HG02610 (cell line): ENCODE results near the gene MEIOB.
"Not testable (repeated sequence)": the region's sequence is repeated elsewhere in the genome, so short reads cannot be mapped to it uniquely, and the experiment has no call there.

ENCODE experiments used
- ATAC-seq: cut with Tn5 transposase; IDR thresholded peaks from one replicate; pipeline ENCODE4 v1.9.1; 2021; ENCODE audit warnings: mild to moderate bottlenecking, moderate library complexity; ENCODE audit not compliant: unreplicated experiment

MEIOB gene

DNA sequence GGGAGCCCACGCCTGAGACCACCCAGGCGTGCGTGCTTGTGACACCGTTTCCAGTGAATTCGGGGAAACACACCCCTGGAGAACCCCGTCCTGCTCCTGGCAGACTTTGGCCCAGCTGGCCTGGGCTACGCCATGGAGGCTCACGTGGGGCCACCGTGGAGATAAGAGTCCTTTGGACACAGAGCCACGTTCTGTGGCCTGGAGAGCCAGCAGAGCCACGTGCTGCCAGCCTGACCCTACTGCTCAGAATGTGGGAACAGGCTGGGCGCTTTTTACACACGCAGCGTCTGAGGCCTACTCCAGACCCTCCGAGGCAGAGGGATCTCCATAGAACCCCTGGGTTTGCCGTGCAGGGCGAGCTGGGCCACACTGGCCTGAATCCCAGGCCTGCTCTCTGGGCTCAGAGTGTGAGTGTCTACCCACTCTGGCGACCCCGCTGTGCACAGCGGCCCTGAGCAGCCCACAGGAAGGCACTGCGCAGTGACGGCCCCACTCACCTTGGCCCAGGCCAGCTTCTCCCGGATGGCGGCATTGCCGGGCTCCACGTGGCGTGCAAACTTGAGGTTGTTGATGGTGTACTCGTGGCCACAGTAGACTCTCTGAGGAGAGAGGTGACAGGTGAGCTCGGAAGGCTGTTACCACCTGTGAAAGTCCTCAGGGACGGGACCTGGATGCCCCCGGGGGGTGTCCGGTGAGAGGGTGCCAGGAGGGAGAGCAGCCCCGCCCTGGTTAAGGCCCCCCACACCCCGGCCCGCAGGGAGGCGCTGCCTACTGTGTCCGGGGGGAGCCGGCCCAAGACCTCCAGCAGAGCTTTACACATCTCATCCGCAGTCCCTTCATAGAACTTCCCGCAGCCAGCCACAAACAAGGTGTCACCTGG is 55.3 kb downstream of the MEIOB start:
- no peak for ATAC-seq

DNA sequence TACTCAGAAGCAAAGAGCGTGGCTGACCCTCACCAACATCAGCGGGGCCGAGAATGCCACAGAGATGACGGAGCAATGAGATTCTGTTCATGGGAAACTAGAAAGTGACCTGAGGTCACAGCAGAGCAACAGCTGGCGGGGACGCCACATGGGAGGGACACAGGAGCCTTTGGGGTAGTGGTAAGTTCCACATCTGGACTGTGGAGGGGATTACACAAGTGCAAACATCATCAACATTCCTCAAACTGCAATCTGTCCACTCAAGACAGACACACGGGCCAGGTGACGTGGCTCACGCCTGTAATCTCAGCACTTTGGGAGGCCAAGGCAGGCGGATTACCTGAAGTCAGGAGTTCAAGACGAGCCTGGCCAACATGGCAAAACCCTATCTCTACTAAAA is 56.5 kb downstream of the MEIOB start:
- ATAC-seq, result no peak

DNA sequence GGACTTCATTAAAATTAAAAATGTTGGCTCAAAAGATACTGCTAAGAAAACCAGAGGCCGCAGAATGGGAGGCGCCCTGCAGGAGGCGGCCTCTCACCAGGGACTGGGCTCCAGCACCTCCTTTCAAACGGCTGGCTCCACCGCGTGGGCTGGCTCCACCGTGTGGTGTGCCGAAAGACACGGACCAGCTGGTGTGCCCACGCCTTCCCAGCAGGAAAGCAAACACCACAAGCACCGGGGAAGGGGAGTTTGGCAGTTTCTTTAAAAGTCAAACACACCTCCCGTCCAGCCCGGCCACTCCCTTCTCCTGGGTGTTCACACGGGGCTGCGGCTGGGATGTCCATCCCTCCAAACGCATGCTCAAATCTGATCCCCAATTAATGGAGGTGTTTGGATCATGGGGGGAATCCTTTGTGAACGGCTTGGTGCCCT is 59.2 kb downstream of the MEIOB start:
- ATAC-seq, result no peak

DNA sequence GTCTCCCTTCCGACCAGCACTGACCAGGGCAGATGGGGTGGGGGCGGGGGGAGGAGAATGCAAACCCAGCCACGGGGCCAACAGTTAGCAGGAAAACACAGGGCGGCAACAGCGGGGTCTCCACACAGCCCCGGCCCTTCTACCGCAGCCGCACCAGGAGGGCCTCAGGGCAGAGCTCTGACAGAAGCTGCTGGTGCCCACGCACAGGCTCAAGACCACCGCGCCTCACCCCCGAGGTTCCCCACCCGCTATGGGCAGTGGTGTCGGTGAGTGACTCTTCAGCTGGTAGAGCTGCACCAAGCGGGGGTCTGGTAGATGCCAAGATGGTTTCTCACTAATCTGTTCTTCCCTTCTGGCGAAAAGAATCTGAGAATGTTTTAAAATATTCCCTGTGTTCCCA is 61.4 kb downstream of the MEIOB start:
- no peak for ATAC-seq

DNA sequence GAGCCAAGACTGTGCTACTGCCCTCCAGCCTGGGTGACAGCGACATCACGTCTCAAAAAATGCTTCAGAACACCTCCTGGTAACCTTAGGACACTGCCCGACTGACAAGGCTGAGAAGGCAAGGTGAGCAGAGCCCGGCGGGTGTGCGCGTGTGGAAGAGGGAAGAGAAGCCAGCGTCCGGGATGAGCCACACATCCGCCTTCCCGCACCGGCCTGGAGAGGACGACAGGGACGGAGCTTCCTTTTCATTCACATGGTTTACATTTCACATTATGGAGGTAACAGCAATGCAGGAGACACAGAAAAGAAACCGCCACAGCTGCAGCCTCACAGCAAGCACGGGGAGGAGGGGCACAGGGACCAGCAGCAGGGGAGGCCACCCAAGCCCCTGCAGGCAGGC is 61.9 kb downstream of the MEIOB start:
- no peak for ATAC-seq

DNA sequence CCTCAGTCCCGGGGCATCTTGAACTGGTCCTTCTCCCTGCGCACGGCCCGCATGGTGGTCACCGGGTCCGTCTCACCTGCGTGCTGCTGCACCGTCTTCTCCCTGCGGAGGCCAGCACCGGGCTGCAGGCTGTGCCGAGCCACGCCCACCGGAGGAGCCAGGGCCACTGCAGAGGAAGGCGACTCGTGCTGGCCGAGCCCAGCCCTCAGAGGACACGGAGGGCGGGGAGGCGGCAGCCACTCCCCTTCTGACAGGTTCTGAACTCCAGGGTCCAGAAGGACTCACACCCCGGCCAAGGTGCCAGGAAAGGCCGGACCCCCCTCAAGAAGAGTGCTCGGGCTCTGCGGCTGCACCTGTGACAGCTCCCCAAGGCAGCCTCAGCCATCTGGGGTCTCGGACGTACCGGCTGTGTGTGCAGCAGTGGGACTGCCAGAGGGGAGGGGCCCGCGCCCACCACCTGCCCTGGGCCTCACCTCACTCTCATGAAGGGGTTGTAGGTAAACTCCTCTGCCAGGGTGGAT is 62.6 kb downstream of the MEIOB start:
- ATAC-seq, result no peak

DNA sequence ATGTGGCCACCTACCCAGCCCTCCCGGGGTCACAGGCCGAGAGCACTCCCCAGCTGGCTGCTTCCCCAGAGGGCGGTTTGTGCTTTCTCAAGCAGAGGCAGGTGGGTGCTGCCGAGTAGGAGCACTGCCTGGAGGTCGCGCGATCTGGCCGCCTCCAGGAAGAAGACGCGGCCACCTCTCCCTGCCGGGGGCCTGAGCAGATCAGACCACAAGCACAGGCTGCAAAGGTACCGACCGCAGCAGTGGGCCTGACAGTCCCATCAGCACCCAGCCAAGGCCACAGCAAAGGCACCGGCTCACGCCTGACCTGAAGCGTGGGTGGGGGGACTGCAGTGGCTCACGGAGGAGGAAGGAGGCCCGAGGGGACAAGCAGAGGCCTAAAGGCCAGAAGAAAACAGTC is 63.3 kb downstream of the MEIOB start:
- ATAC-seq, result no peak

DNA sequence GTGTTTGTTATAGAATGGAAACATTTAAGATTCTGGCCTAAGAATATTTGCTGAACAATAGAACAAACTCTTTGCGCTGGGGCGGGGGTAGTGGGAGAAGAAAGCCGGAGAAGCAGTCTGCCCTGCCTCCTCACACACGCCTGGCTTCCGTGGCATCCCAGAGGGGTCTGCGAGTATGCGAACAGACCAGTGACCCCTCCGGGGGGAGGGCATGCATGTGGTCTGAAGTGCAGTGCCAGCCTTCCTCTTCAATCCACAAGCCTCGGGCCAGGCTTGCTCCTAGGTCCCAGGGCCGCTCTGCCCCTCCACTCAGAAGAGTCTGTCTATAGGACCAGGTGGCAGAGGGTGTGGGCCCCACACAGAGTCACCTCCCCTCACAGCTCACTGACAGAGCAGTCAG is 64.3 kb downstream of the MEIOB start:
- ATAC-seq, result no peak

DNA sequence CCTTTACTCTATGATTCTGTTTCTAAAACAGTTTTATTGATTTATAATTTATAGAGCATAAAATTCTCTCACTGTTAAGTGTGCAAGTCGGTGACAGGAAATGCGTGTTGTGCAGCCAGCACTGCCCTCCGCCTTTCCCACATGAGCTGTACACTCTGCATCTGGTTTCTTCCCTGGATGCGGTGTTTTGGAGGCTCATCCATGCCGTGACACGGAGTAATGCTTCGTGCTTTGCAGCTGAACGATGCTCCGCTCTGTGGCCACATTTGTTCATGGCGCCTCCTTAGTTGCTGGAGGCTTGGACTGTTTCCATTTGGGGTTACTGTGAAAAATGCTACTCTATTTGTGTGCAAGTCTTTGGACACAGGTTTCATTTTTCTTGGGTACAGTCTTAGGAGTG is 71.3 kb downstream of the MEIOB start:
- ATAC-seq, result no peak

DNA sequence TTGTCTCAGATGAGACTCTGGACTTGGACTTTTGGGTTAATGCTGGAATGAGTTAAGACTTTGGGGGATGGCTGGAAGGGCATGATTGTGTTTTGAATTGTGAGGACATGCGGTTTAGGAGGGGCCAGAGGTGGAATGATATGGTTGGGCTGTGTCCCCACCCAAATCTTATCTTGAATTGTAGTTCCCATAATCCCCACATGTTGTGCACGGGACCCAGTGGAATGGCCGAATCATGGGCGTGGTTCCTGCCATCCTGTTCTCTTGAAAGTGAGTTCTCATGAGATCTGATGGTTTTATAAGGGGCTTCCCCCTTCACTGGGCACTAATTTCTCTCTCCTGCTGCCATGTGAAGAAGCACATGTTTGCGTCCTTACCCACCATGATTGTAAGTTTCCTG is 72.7 kb downstream of the MEIOB start:
- ATAC-seq, result not testable (repeated sequence)

DNA sequence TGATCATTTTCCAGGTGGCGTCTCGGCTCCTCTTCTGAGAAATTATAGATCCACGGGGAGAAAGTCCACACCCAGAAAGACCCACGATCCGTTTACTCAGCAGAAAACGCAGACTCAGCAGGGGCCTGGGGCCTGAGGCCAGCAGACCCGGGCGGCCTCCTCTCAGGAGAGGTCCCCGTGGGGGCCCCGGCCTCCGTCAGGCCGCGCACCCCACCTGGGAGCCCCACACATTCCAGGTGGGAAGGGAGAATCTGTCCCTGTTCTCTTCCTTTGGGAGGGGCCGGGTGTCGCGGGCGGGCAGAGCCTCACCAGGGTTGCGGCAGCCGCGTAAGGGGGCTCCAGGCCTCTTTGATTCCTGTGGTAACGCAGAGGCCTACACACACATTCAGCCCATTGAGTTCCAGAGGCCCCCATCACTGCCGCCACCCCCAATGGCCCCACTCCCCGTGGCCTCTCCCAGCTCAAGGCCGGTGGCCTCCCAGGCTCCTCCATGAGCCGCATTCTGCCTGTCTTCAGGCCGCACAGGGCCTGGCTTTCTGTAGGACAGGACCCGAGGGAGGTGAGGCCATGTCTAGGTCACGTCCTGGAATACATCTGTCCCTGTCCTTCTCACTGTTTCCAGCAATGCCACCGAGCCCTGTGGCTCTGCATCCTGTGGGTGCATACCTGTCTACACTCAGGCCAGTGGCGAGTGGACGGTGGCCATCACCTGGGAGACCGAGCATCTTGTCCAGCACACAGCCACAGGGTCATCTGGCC is 76.9 kb downstream of the MEIOB start:
- ATAC-seq, result no peak

DNA sequence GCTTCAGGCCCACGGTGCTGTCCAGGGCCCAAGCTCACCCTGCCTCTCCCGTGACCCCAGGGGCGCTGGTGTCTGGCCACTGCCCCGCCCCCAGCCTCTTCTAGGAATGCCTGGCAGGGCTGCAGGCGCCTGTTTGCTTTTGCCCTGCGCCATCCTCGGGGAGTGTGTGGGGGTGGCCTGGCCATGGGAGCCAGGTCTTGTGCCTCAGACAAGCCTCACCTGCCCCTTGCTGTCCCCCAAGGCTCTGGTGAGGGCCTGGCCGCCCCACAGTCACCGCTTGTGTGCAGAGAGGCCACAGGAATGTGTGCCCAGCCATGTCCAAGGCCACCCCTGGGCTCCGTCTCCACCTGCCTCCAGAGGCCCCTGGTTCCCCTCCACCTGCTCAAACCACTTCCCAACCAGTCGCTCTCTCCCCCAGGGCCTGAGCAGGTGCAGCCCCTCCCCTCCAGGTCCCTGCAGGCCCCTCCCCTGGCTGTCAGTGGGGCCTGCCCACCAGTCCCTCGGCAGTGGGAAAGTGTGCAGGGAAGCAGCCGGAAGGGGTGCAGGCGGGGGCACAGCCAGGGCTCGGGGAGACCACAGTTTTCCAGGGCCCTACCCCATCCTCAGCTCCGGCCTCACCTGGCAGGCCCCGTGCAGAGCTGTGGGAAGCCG is 77.6 kb downstream of the MEIOB start:
- ATAC-seq, result no peak

DNA sequence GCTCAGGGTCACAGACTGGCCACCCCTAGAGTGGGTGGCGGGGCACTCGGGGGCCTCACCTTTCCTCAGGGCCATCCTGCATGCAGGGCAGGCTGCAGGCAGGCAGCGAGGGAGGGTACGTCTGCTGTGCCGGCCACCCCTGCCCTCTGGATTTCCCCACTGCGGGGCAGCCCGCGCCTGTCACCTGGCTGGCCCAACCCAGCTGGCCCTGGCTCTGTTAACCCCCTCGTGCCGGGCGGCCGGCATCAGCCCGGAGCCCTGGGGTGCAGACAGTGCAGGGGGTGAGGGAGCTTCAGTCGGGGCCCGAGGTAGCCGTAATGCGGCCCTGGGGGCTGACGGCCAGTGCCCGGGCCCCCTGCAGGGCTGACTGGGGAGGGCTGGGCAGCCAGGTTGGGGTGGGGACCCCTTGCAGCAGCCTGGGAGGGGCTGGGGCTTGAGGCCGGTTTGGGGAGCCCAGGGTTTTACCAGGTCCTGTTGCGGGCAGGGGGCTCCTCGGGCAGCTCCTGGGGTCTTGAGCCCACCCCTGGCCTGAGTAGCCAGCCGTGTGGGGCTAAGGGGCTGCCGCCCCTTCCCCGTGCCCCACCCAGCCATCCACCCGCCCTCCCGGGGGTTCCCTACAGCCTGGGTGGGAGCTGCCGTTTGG is 78.3 kb downstream of the MEIOB start, which contains the start of gene IGFALS:
IGFALS (minus strand) TSS at position 128 of the 643 bp plus-strand sequence; CDS start at position 75, 53 bp downstream.
- no peak for ATAC-seq

DNA sequence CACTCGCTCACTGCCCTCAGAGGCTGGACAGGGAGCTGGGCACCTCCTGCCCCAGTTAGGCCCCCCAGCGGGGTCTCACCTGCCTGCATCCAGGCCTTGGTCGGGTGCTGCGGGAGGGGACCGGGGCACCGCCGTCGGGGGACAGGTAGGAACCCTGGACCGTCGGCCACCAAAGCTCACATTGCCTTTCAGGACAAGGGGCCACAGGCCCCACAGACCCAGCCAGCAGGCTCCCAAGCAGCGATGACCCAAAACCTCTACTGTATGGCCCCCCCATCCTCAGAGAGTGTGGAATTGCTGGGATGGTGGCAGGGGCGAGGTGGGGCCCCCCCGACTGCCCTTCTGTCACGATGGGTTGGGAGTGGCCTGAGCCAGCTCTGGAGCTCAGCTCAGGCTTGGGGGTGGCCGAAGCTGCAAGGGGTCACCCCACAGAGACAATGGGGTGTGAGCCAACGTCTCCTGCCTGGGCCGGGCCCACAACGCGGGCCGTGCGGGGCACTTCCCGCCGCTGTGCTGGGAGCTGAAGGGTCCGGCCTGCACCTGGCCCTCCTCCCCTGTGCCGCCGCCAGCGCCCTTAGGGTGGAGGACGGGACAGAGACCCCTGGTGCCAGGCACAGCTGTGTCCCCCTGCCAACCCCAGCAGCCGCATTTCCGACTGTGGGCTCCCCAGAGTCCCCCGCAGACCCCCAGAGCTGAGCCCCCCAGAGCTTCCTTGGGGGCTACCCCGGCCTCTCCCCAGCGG is 79.0 kb downstream of the MEIOB start:
- ATAC-seq, result no peak

DNA sequence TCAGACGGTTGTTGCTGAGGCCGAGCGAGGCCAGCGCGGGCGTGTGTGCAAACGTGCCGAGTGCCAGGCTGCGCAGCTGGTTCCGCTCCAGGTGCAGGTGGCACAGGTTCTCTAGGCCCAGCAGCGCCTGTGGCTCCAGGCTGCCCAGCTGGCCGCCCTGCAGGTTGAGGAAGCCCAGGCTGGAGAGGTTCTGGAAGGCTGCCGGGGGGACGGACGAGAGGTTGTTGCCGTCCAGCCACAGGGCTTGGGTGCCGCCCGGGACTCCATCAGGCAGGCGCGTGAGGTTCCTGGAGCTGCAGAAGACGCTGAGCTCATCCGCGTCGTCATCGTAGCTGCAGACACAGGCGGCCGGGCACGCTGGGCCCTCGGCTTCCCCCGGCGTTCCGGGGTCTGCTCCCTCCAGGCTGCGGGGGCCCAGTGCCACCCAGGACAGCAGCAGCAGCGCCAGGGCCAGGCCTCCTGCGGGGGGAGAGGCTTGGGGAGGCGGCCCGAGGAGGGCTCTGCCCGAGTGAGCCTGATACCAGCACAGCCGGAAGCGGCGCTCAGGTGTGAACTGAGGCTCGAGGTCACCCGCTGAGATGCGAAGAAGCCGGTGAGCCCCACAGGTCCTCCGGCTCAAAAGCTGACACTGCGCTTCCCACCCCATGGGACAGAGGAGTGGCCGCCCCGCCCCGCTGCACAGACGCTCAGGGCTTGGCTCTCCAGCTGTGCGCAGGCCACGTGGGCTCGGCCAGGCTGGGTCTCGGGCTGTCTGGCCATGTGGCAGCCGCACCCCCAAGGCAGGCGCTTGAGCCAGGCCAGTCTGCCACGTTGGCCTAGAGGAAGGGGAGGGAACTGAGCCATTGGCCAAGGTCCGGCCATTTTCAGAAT is 79.8 kb downstream of the MEIOB start:
- ATAC-seq, result no peak

DNA sequence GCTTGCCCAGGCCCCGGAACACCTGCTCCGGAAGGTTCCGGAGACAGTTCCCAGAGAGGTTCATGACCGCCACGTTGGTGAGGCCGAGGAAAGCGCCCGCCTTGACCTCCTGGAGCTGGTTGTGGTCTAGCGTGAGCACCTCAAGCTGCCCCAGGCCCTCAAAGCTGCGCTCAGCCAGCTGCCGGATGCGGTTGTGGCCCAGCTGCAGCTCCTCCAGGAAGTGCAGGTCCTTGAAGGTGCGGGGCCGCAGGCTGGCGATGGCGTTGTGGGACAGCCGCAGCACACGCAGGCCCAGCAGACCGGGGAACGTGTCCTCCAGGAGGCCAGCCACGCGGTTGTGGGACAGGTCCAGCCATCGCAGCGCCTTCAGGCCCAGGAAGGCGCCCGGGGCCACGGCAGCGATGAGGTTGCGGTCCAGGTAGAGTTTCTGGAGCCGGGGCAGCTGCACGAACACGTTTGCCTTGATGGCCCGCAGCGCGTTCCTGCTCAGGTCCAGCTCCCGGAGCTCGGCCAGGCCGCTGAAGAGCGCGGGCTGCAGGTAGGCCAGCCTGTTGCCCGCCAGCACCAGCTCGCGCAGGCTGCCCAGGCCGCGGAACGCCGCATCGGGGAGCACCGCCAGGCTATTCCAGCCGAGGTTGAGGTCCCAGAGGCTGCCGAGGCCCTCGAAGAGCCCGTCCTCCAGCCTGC is 80.6 kb downstream of the MEIOB start:
- ATAC-seq, result no peak

DNA sequence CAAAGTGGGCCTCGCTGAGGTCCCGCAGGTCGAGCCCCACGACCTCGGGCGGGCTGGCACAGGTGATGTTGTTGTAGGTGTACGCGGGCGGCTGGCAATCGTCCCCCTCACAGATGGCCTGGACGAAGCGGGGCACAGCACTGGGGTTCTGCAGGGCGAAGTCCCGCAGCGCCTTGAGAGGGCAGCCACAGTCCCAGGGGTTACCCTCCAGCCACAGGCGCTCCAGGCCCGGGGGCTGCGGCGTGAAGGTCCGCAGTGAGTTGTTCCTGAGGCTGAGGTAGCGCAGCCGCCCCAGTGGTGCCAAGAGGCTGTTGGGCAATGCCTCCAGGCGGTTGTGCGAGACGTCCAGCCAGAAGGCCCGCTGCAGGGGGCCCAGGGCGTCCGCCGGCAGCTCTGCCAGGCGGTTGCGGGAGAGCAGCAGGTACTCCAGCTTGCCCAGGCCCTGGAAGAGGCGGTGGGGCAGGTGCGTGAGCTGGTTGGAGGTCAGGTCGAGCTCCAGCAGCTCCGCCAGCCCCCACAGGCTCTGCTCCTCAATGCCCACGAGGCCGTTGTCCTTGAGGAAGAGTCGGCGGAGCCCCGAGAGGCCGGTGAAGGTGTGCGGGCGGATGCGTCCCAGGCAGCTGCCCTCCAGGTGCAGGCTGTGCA is 81.2 kb downstream of the MEIOB start:
- no peak for ATAC-seq

DNA sequence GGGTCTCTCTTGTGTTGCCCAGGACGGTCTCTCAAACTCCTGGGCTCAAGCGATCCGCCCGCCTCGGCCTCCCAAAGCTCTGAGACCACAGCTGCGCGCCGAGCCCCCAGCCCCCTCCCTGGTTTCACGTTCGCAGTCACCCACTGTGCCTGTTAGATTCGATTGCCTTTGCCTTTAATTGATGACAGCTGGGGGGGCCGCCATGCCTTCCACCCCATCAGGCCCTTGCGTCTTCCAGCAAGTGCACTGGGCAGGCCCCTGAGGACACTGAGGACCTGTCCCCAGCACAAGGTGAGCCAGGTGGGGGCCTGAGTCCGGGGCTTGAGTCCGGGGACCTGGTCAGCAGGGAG is 81.7 kb downstream of the MEIOB start:
- no peak for ATAC-seq
